Endothelial cell of umbilical vein (primary cell): ENCODE data around the gene DGKD.

Source experiments
- JUN ChIP-seq: IDR thresholded peaks from 2 replicates; pipeline ENCODE4 v1.6.1; 2011; ENCODE audit warnings: borderline replicate concordance, low read depth; ENCODE audit not compliant: insufficient read length, insufficient read depth
- POLR2A ChIP-seq: IDR thresholded peaks from 2 replicates; pipeline ENCODE4 v1.6.1; 2012; ENCODE audit warnings: low read depth, mild to moderate bottlenecking, control low read depth, low read length
- TF ChIP-seq, protein P1 (sequence below), 2 donors: IDR thresholded peaks; 1 replicate in 1 of 2; 2 replicates in 1 of 2; pipeline ENCODE4 v1.5.1; 2011; ENCODE audit warnings: low read length in 2 of 2, mild to moderate bottlenecking in 2 of 2, moderate library complexity in 2 of 2, control low read depth in 1 of 2, inconsistent platforms in 1 of 2, low read depth in 1 of 2; ENCODE audit not compliant: insufficient read depth in 1 of 2; ENCODE audit errors: extremely low read depth in 1 of 2

- TF ChIP-seq, protein P1, sequence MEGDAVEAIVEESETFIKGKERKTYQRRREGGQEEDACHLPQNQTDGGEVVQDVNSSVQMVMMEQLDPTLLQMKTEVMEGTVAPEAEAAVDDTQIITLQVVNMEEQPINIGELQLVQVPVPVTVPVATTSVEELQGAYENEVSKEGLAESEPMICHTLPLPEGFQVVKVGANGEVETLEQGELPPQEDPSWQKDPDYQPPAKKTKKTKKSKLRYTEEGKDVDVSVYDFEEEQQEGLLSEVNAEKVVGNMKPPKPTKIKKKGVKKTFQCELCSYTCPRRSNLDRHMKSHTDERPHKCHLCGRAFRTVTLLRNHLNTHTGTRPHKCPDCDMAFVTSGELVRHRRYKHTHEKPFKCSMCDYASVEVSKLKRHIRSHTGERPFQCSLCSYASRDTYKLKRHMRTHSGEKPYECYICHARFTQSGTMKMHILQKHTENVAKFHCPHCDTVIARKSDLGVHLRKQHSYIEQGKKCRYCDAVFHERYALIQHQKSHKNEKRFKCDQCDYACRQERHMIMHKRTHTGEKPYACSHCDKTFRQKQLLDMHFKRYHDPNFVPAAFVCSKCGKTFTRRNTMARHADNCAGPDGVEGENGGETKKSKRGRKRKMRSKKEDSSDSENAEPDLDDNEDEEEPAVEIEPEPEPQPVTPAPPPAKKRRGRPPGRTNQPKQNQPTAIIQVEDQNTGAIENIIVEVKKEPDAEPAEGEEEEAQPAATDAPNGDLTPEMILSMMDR (IDR thresholded peaks at IDR 0.05; ENCODE audit: extremely low read depth in 1 of 2, insufficient read depth in 1 of 2, low read depth in 1 of 2, low read length in 2 of 2), result no peak
- no peak for TF ChIP-seq POLR2A
- no peak for TF ChIP-seq JUN
Observed at GRCh38 chr2:233458031-233458610, 103.8 kb downstream of the DGKD start.
